PC-9 (cell line): ENCODE data around the gene UPK1B. TPM values are rescaled to one million over a fixed set of nuclear protein-coding genes. Genes with fewer than 3 reads are reported as not detected.

Experiments used
- BruUV-seq: library from RNA; stranded (reverse); fragments of 400-500 nt; replicated peaks from 2 replicates; lab custom pipeline; 2021; lab: Mats Ljungman, UMichigan
- CTCF ChIA-PET: fragments of 300-600 bp; sonication (Branson Sonifier 250); formaldehyde crosslinking; loops from one replicate; lab custom pipeline; 2022; ENCODE audit warnings: antibody characterized with exemption; lab: Charles Lee
- POLR2A ChIA-PET: fragments of 300-600 bp; sonication (Branson Sonifier 250); formaldehyde crosslinking; loops from one replicate; lab custom pipeline; 2022; ENCODE audit warnings: antibody characterized with exemption; ENCODE audit not compliant: unreplicated experiment; lab: Charles Lee
- DNase-seq, 2 experiments: peaks; one replicate each; pipeline versions ENCODE4 v3.0.0 to v3.0.0-alpha.2; 2015 to 2022; ENCODE audit warnings: mixed read lengths in 1 of 2
- H2AFZ ChIP-seq: fragments of 200-600 bp; sonication (generic); 2 replicates; pipeline ENCODE4 v1.8.1; 2017; ENCODE audit warnings: antibody characterized with exemption
- H3F3A ChIP-seq: fragments of 200-600 bp; sonication (generic); 2 replicates; pipeline ENCODE4 v1.8.1; 2017; ENCODE audit warnings: antibody characterized with exemption, mild to moderate bottlenecking, low read depth; ENCODE audit not compliant: insufficient read depth
- H3K27ac ChIP-seq: fragments of 200-600 bp; sonication (generic); 2 replicates; pipeline ENCODE4 v1.6.1; 2016; ENCODE audit warnings: mixed run types
- H3K27me3 ChIP-seq: fragments of 200-600 bp; sonication (generic); 2 replicates; pipeline ENCODE4 v1.6.1; 2016; ENCODE audit warnings: low read depth, mixed run types; ENCODE audit not compliant: insufficient read depth
- H3K36me3 ChIP-seq: fragments of 200-600 bp; sonication (generic); 2 replicates; pipeline ENCODE4 v1.6.1; 2016; ENCODE audit warnings: low read depth, mixed run types
- H3K4me1 ChIP-seq: fragments of 200-600 bp; sonication (generic); replicated peaks from 2 replicates; pipeline ENCODE4 v1.6.1; 2016; ENCODE audit warnings: mixed run types; ENCODE audit not compliant: insufficient read depth
- H3K4me2 ChIP-seq: fragments of 200-600 bp; sonication (generic); 2 replicates; pipeline ENCODE4 v1.6.1; 2017; ENCODE audit warnings: mixed run types
- H3K4me3 ChIP-seq: fragments of 200-600 bp; sonication (generic); 2 replicates; pipeline ENCODE4 v1.6.1; 2016; ENCODE audit warnings: mixed run types
- H3K79me2 ChIP-seq: fragments of 200-600 bp; sonication (generic); 2 replicates; pipeline ENCODE4 v1.6.1; 2017; ENCODE audit warnings: low read depth, mixed run types
- H3K9me2 ChIP-seq: fragments of 200-600 bp; sonication (generic); 2 replicates; pipeline ENCODE4 v1.8.1; 2017; ENCODE audit warnings: mild to moderate bottlenecking; ENCODE audit not compliant: insufficient read depth
- H3K9me3 ChIP-seq: fragments of 200-600 bp; sonication (generic); 2 replicates; pipeline ENCODE4 v1.8.1; 2016; ENCODE audit warnings: low read depth; ENCODE audit not compliant: insufficient read depth
- H4K20me1 ChIP-seq: fragments of 200-600 bp; sonication (generic); 2 replicates; pipeline ENCODE4 v1.8.1; 2017; ENCODE audit not compliant: insufficient read depth
- EZH2 ChIP-seq: fragments of 200-600 bp; sonication (generic); IDR thresholded peaks from 2 replicates; pipeline ENCODE4 v1.8.0; 2017; ENCODE audit warnings: antibody characterized with exemption, low read depth
- intact Hi-C: fragments of 100-400 bp; cut with micrococcal nuclease; formaldehyde crosslinking; loops from one replicate; pipeline ENCODE4 v1.10.0; 2022; ENCODE audit not compliant: unreplicated experiment
- total RNA-seq: library from RNA; stranded (reverse); gene quantifications from 2 replicates; pipeline ENCODE4 v1.2.3, GENCODE V29; 2021
- TF ChIP-seq, protein P1 (sequence below): fragments of 200-600 bp; sonication (generic); conservative IDR thresholded peaks from 2 replicates; pipeline ENCODE4 v1.6.1; 2017; ENCODE audit warnings: mixed run types, antibody characterized with exemption, mild to moderate bottlenecking, moderate library complexity

UPK1B gene
- total RNA-seq, 1 experiment from 2014 or later, result not detected

DNA sequence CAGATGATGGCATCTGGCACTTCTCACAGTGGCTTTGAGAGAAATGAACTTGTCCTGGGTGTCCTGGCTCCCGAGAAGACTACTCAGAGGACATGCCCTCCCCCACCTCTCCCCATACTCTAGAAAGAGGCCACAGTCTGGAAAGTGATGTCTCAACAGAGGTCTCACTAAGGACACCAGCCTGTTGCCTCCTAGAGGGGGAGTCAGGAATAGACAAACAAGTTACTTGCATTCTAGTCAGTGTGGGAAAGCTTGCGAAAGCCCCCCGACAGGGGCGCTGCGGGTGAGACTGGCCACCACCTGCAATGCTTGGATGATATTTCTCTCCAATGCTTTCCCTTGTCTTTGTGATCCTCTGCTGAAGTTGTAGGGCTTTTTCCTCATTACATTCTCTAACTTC is 50.1 kb downstream of the UPK1B start:
- intact Hi-C loops, result no loop called here
- CTCF ChIA-PET, result no interaction called here
- H2AFZ ChIP-seq, result no peak overlapping the region
- H3K4me1 ChIP-seq, result no peaks in the 10 kb centered on the region
- no peaks in the 10 kb centered on the region for H3K9me3 ChIP-seq
- no peaks in the 10 kb centered on the region for H3K9me2 ChIP-seq
- DNase-seq, result no peak
- no TSS peak for BruUV-seq
- no peaks in the 10 kb centered on the region for H4K20me1 ChIP-seq
- TF ChIP-seq, protein P1, sequence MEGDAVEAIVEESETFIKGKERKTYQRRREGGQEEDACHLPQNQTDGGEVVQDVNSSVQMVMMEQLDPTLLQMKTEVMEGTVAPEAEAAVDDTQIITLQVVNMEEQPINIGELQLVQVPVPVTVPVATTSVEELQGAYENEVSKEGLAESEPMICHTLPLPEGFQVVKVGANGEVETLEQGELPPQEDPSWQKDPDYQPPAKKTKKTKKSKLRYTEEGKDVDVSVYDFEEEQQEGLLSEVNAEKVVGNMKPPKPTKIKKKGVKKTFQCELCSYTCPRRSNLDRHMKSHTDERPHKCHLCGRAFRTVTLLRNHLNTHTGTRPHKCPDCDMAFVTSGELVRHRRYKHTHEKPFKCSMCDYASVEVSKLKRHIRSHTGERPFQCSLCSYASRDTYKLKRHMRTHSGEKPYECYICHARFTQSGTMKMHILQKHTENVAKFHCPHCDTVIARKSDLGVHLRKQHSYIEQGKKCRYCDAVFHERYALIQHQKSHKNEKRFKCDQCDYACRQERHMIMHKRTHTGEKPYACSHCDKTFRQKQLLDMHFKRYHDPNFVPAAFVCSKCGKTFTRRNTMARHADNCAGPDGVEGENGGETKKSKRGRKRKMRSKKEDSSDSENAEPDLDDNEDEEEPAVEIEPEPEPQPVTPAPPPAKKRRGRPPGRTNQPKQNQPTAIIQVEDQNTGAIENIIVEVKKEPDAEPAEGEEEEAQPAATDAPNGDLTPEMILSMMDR, result no peak
- no peak for TF ChIP-seq EZH2
- H3K27me3 ChIP-seq, result no peaks in the 10 kb centered on the region
- no peak overlapping the region for H3K27ac ChIP-seq
- H3K36me3 ChIP-seq, result peaks cover 15% of the 10 kb centered on the region; the same call in 1 of the 2 replicates
- H3K79me2 ChIP-seq, result no peaks in the 10 kb centered on the region
- POLR2A ChIA-PET, result interaction anchor here (0.6 kb wide), 1 partner anchor 232 kb away, joined by 3 read pairs; no protein-coding TSS in a partner anchor
- no peak overlapping the region for H3K4me3 ChIP-seq
- H3F3A ChIP-seq, result no peaks in the 10 kb centered on the region
- H3K4me2 ChIP-seq, result no peak overlapping the region

DNA sequence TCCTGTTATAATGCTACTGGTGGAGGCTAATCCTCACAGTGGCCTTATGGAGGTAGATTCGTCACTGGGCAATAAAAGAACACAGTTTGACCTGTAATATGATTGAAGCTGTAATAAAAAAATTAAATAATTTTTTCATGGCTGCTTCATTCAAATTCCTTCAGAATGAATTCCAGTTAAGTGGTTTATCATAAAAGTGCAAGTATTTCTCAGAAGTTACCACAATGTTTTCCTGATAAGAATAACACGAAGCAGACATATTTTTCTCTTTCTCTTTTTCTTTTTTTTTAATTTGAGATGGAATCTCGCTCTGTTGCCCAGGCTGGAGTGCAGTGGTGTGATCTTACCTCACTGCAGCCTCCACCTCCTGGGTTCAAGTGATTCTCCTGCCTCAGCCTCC is 51.7 kb downstream of the UPK1B start:
- Histone ChIP-seq H3K27ac (no peak overlapping the region), H3K79me2 (no peaks in the 10 kb centered on the region), H3K4me1 (no peaks in the 10 kb centered on the region), H3K27me3 (no peaks in the 10 kb centered on the region), H3K36me3 (peaks cover 23% of the 10 kb centered on the region), H4K20me1 (no peaks in the 10 kb centered on the region), H3K9me2 (no peaks in the 10 kb centered on the region), H3K4me2 (no peak overlapping the region), H2AFZ (no peak overlapping the region), H3F3A (no peaks in the 10 kb centered on the region), H3K4me3 (no peak overlapping the region), H3K9me3 (no peaks in the 10 kb centered on the region)
- DNase-seq, result no peak
- ChIA-PET CTCF (no interaction called here), POLR2A (no interaction called here)
- no TSS peak for BruUV-seq
- TF ChIP-seq EZH2, result no peak
- intact Hi-C loops, result no loop called here

DNA sequence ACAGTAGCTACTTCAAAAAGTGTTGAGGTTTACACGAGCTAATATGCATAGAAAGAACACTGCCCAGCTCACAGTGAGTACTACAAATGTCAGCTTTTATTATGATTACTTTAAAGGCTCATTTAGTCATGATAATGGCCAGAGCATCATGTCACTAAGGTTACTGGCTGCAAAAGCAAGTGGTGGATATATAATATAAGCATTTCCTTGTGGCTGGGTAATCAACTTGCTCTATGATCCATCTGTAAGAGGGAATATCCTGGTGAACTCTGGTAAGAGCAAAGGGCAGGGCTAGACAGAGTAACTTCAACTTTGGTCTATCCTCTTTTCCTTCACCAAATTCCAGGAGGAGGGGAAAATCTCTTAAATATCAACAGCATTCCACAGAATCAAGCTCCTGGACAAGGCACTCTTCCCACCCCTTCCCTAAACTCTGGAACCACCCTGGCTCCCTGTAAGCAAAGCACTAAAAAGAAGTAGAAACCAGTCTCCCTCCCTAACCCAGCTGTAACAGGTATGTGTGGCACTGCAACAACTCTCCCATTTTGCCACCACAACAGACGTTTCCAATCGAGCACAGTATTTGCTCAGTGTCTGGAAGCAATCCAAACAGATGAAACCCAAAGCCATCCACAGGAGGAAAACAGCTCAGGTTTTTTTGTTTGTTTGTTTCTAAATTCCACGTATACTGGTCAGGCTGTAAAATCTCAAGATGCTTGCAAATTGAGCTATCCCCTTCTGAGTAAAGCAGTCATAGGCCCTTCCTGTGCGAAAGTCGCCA is 53.9 kb downstream of the UPK1B start:
- Histone ChIP-seq H3K4me1 (no peaks in the 10 kb centered on the region), H3K9me3 (no peaks in the 10 kb centered on the region), H3K4me3 (no peak overlapping the region), H3F3A (no peaks in the 10 kb centered on the region), H2AFZ (no peak overlapping the region), H3K36me3 (peaks cover 26% of the 10 kb centered on the region), H3K79me2 (0 out of 2 replicates have a peak, but pooled peaks cover 3% of the 10 kb centered on the region), H3K4me2 (no peak overlapping the region), H4K20me1 (no peaks in the 10 kb centered on the region), H3K9me2 (no peaks in the 10 kb centered on the region), H3K27me3 (no peaks in the 10 kb centered on the region), H3K27ac (no peak overlapping the region)
- CTCF ChIA-PET, result no interaction called here
- TF ChIP-seq, protein P1, result no peak
- TF ChIP-seq EZH2, result no peak
- POLR2A ChIA-PET, result interaction anchor here (0.5 kb wide), 1 partner anchor 9 kb away, joined by 3 read pairs; no protein-coding TSS in a partner anchor
- intact Hi-C loops, result no loop called here
- no TSS peak for BruUV-seq
- no peak for DNase-seq
